Mammary epithelial cell (primary cell): ENCODE data around the gene ZBED1.

Experiments
- EZH2 ChIP-seq: IDR thresholded peaks from 2 replicates; pipeline ENCODE4 v1.6.1; 2012; ENCODE audit warnings: low read length, inconsistent platforms, borderline replicate concordance
- TF ChIP-seq, protein P1 (sequence below), 2 donors: IDR thresholded peaks in 1 of 2; conservative IDR thresholded peaks in 1 of 2; 2 replicates each; pipeline ENCODE4 v1.5.1; 2011 to 2012; ENCODE audit warnings: inconsistent platforms in 2 of 2, low read length in 2 of 2, mild to moderate bottlenecking in 2 of 2, control low read depth in 1 of 2, low read depth in 1 of 2; ENCODE audit not compliant: insufficient read depth in 1 of 2; ENCODE audit errors: extremely low read depth in 1 of 2

DNA sequence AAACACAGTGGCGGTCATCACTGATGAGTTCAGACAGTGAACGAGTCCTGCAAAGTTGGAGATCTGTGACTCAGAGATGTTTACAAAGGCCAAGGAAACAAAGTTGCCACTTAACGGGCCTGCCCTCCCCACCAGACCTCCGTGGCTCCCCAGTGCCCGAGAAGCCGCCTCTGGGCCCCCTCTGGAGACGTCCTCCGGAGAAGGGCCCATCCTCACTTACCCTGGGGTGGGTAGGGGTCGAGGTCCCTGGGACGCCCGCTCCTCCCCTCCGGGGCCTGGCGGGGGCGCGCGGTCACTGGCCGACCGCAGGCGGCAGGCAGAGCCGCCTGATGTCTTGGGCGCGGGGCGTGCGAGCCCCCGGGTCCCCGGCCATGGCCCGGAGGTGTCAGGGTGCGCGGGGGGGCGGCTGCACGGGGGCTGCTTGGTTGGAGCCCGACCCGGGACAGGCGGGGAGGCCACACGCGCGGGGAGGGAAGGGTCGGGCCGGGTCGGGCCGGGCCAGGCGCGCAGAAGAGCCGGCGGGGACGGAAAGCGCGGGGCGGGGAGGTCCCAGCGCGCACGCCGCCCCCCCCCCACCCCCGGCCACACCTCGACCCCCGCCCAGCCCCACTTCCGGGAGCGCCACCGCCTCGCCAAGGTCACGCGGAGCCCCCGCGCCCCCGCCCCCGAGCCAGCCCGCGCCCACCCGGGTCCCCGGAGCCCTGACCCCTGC, 529 bp downstream of the ZBED1 start:
- TF ChIP-seq, protein P1, sequence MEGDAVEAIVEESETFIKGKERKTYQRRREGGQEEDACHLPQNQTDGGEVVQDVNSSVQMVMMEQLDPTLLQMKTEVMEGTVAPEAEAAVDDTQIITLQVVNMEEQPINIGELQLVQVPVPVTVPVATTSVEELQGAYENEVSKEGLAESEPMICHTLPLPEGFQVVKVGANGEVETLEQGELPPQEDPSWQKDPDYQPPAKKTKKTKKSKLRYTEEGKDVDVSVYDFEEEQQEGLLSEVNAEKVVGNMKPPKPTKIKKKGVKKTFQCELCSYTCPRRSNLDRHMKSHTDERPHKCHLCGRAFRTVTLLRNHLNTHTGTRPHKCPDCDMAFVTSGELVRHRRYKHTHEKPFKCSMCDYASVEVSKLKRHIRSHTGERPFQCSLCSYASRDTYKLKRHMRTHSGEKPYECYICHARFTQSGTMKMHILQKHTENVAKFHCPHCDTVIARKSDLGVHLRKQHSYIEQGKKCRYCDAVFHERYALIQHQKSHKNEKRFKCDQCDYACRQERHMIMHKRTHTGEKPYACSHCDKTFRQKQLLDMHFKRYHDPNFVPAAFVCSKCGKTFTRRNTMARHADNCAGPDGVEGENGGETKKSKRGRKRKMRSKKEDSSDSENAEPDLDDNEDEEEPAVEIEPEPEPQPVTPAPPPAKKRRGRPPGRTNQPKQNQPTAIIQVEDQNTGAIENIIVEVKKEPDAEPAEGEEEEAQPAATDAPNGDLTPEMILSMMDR (conservative IDR thresholded peaks at IDR 0.05 in 1 of 2, IDR thresholded peaks at IDR 0.05 in 1 of 2; ENCODE audit: extremely low read depth in 1 of 2, insufficient read depth in 1 of 2, low read depth in 1 of 2, low read length in 2 of 2), result peak in 1 of 2 donors; percentile 2
- TF ChIP-seq EZH2, result no peak
